GM12891 (cell line): ENCODE measurements around the gene OPRD1.

Experiments used
- POLR2A ChIP-seq: IDR thresholded peaks from 2 replicates; pipeline ENCODE4 v1.6.1; 2011; ENCODE audit warnings: low read depth, low read length, control low read depth
- POLR2AphosphoS5 ChIP-seq: IDR thresholded peaks from 2 replicates; pipeline ENCODE4 v1.6.1; 2011; ENCODE audit warnings: low read depth, low read length, control low read depth
- POU2F2 ChIP-seq: IDR thresholded peaks from 2 replicates; pipeline ENCODE4 v1.6.1; 2011; ENCODE audit warnings: low read depth, mild to moderate bottlenecking, control low read depth, low read length, moderate library complexity
- SPI1 ChIP-seq: IDR thresholded peaks from 2 replicates; pipeline ENCODE4 v1.6.1; 2011; ENCODE audit warnings: low read depth, low read length, control low read depth
- TAF1 ChIP-seq: IDR thresholded peaks from 2 replicates; pipeline ENCODE4 v1.6.1; 2011; ENCODE audit warnings: low read depth, low read length, control low read depth

GRCh38 chr1:28896609-28896986 lies 84.6 kb downstream of the OPRD1 start:
- TF ChIP-seq POLR2AphosphoS5 (no peak), POLR2A (no peak), TAF1 (no peak), POU2F2 (no peak), SPI1 (no peak)
